Mesenchymal stem cell (in vitro differentiated cells and primary cell): ENCODE data around the gene PARP14. TPM values are rescaled to one million over a fixed set of nuclear protein-coding genes. Genes with fewer than 3 reads are reported as not detected.

Experiments used
- DNase-seq: peaks from one replicate; pipeline ENCODE4 v3.0.0-alpha.2; 2013
- H2AFZ ChIP-seq: one replicate; pipeline ENCODE4 v1.6.1; 2013; ENCODE audit warnings: low read depth, mild to moderate bottlenecking, control low read depth, inconsistent platforms, low read length, moderate library complexity
- H2AK5ac ChIP-seq: 2 replicates; pipeline ENCODE4 v1.6.1; 2013; ENCODE audit warnings: low read length, moderate library complexity, mild to moderate bottlenecking, inconsistent platforms; ENCODE audit not compliant: severe bottlenecking
- H2BK120ac ChIP-seq: one replicate; pipeline ENCODE4 v1.6.1; 2013; ENCODE audit warnings: low read depth, mild to moderate bottlenecking, inconsistent platforms, low read length, moderate library complexity
- H2BK12ac ChIP-seq, 2 experiments: one replicate each; pipeline ENCODE4 v1.6.1; 2013; ENCODE audit warnings: inconsistent platforms in 2 of 2, low read length in 2 of 2, mild to moderate bottlenecking in 2 of 2, moderate library complexity in 2 of 2, control low read depth in 1 of 2
- H2BK15ac ChIP-seq: one replicate; pipeline ENCODE4 v1.6.1; 2013; ENCODE audit warnings: mild to moderate bottlenecking, low read depth, inconsistent platforms; ENCODE audit not compliant: poor library complexity, severe bottlenecking
- H2BK5ac ChIP-seq: 2 replicates; pipeline ENCODE4 v1.6.1; 2013; ENCODE audit warnings: low read depth, mild to moderate bottlenecking, low read length, control low read depth, inconsistent platforms; ENCODE audit not compliant: poor library complexity, severe bottlenecking
- H3K14ac ChIP-seq, 2 experiments: one replicate each; pipeline ENCODE4 v1.6.1; 2013; ENCODE audit warnings: inconsistent platforms in 2 of 2, low read length in 2 of 2, control low read depth in 1 of 2, mild to moderate bottlenecking in 1 of 2, moderate library complexity in 1 of 2
- H3K18ac ChIP-seq, 2 experiments: one replicate each; pipeline ENCODE4 v1.6.1; 2013; ENCODE audit warnings: inconsistent platforms in 2 of 2, low read length in 2 of 2, control low read depth in 1 of 2, low read depth in 1 of 2, mild to moderate bottlenecking in 1 of 2
- H3K23ac ChIP-seq, 2 experiments: one replicate each; pipeline ENCODE4 v1.6.1; 2013; ENCODE audit warnings: inconsistent platforms in 2 of 2, low read length in 2 of 2, mild to moderate bottlenecking in 2 of 2, moderate library complexity in 2 of 2, control low read depth in 1 of 2
- H3K27ac ChIP-seq: 2 replicates; pipeline ENCODE4 v1.5.1; 2013; ENCODE audit warnings: mild to moderate bottlenecking, moderate library complexity, low read length, control low read depth, inconsistent platforms; ENCODE audit not compliant: poor library complexity, severe bottlenecking
- H3K27me3 ChIP-seq, 2 experiments: 2 replicates each; pipeline versions ENCODE4 v1.6.1 to v1.7.0; 2013; ENCODE audit warnings: low read length in 2 of 2, mild to moderate bottlenecking in 2 of 2, moderate library complexity in 2 of 2, control low read depth in 1 of 2, inconsistent platforms in 1 of 2; ENCODE audit not compliant: control insufficient read depth in 1 of 2, insufficient read depth in 1 of 2
- H3K36me3 ChIP-seq, 2 experiments: 2 replicates each; pipeline versions ENCODE4 v1.6.1 to v1.7.0; 2013; ENCODE audit warnings: low read length in 2 of 2, control low read depth in 1 of 2, inconsistent platforms in 1 of 2, low read depth in 1 of 2, mild to moderate bottlenecking in 1 of 2; ENCODE audit not compliant: insufficient read depth in 2 of 2, control insufficient read depth in 1 of 2
- H3K4ac ChIP-seq, 2 experiments: one replicate each; pipeline ENCODE4 v1.6.1; 2013; ENCODE audit warnings: inconsistent platforms in 2 of 2, low read length in 2 of 2, mild to moderate bottlenecking in 2 of 2, moderate library complexity in 2 of 2, control low read depth in 1 of 2, low read depth in 1 of 2
- H3K4me1 ChIP-seq: 2 replicates; pipeline ENCODE4 v1.6.1; 2013; ENCODE audit warnings: low read depth, low read length, control low read depth; ENCODE audit not compliant: control insufficient read depth, insufficient read depth
- H3K4me2 ChIP-seq: 2 replicates; pipeline ENCODE4 v1.6.1; 2013; ENCODE audit warnings: low read length, mild to moderate bottlenecking, inconsistent platforms; ENCODE audit not compliant: poor library complexity, severe bottlenecking
- H3K4me3 ChIP-seq, 2 experiments: 2 replicates each; pipeline versions ENCODE4 v1.5.1 to v1.7.0; 2013; ENCODE audit warnings: low read length in 2 of 2, mild to moderate bottlenecking in 2 of 2, control low read depth in 1 of 2, low read depth in 1 of 2; ENCODE audit not compliant: insufficient read depth in 1 of 2
- H3K79me1 ChIP-seq: replicated peaks from 2 replicates; pipeline ENCODE4 v1.6.1; 2013; ENCODE audit warnings: mild to moderate bottlenecking, control low read depth, low read length, inconsistent platforms; ENCODE audit not compliant: poor library complexity, severe bottlenecking
- H3K9ac ChIP-seq: 2 replicates; pipeline ENCODE4 v1.7.0; 2013; ENCODE audit warnings: mild to moderate bottlenecking, low read length, moderate library complexity
- H3K9me3 ChIP-seq: 2 replicates; pipeline ENCODE4 v1.7.0; 2013; ENCODE audit warnings: mild to moderate bottlenecking, low read length; ENCODE audit not compliant: control insufficient read depth
- H4K8ac ChIP-seq: one replicate; pipeline ENCODE4 v1.6.1; 2013; ENCODE audit warnings: inconsistent platforms, mild to moderate bottlenecking, low read length, moderate library complexity
- H4K91ac ChIP-seq: one replicate; pipeline ENCODE4 v1.6.1; 2013; ENCODE audit warnings: mild to moderate bottlenecking, low read length, inconsistent platforms
- WGBS: methylation state at CpG from one replicate; pipeline ENCODE4 v1.1.7; 2013; ENCODE audit warnings: mixed read lengths; 5-methylcytosine and 5-hydroxymethylcytosine counted together
- polyA plus RNA-seq, 2 experiments: library from polyadenylated mRNA; stranded (reverse); fragments of 200-250 nt; gene quantifications; one replicate each; pipeline ENCODE4 v1.2.3, GENCODE V29; 2013

PARP14 gene
- polyA plus RNA-seq (2013, experiment 1 of 2): 23.9 TPM
- polyA plus RNA-seq (2013, experiment 2 of 2): 22.3 TPM

- Histone ChIP-seq H2BK15ac (peak within 1 kb of the TSS; percentile 17), H3K14ac (peak within 1 kb of the TSS in 1 of 2 experiments; percentile 92), H3K4me1 (peaks cover 14% of the 10 kb centered on the region), H2BK12ac (peak within 1 kb of the TSS in 1 of 2 experiments; percentile 42), H2BK120ac (peak within 1 kb of the TSS; percentile 87), H2AK5ac (peak within 1 kb of the TSS; percentile 68), H3K4ac (peak within 1 kb of the TSS; percentile 80 to 90), H3K9me3 (no peaks in the 10 kb centered on the region), H3K79me1 (peaks cover 16% of the 10 kb centered on the region), H3K18ac (peak within 1 kb of the TSS; percentile 88 to 96), H2AFZ (peak within 1 kb of the TSS; percentile 86), H3K4me2 (peak within 1 kb of the TSS; percentile 92), H4K8ac (peak within 1 kb of the TSS; percentile 99), H2BK5ac (peak within 1 kb of the TSS; percentile 88), H3K36me3 (peaks cover 0 to 8% of the 10 kb centered on the region in 2 experiments), H3K27me3 (no peaks in the 10 kb centered on the region), H3K9ac (peak within 1 kb of the TSS; percentile 94), H4K91ac (peak within 1 kb of the TSS; percentile 88), H3K27ac (peak within 1 kb of the TSS; percentile 76), H3K4me3 (peak within 1 kb of the TSS; percentile 77 to 92), H3K23ac (peak within 1 kb of the TSS in 1 of 2 experiments; percentile 34)
- peak; percentile 90 for DNase-seq
- 2% methylated on average over 59 of the region's 63 CpGs for WGBS
These were observed at the start of gene PARP14 for GRCh38 chr3:122680475-122681283. Gene PARP14 (plus strand): TSS chr3:122680839. CDS start chr3:122680884, 45 bp downstream.

GRCh38 chr3:122635789-122636188, 44.9 kb upstream of the PARP14 start:
- Histone ChIP-seq H3K18ac (no peak overlapping the region), H3K9ac (no peak overlapping the region), H3K23ac (no peak overlapping the region), H3K79me1 (no peaks in the 10 kb centered on the region), H3K4me2 (no peak overlapping the region), H2AFZ (no peak overlapping the region), H3K27ac (no peak overlapping the region), H3K9me3 (no peaks in the 10 kb centered on the region), H2BK120ac (no peak overlapping the region), H3K36me3 (no peaks in the 10 kb centered on the region), H2AK5ac (no peak overlapping the region), H3K14ac (no peak overlapping the region), H2BK5ac (no peak overlapping the region), H3K4me1 (no peaks in the 10 kb centered on the region), H3K4me3 (no peak overlapping the region), H3K27me3 (no peaks in the 10 kb centered on the region), H2BK12ac (no peak overlapping the region), H2BK15ac (no peak overlapping the region), H4K8ac (no peak overlapping the region), H3K4ac (no peak overlapping the region), H4K91ac (no peak overlapping the region)
- WGBS: 62% methylated on average over 4 of the region's 5 CpGs
- no peak for DNase-seq

DNA sequence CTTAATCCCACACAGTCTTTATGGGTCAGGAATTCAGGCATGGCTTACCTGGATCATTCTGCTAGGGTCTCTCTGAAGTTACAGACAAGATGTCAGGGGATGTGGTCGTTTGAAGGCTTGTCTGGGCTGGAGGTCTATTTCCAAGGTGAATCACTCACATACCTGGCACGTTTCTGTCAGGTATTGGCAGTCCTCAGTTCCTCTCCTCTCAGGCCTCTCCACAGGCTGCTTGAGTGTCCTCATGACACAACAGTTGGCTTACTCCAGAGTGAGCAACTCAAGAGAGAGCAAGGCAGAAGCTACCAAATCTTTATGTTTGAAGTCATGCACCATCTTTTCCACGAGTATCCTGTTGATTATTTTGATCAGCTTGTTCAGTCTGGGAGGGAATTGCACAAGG, 43.9 kb upstream of the PARP14 start:
- Histone ChIP-seq H3K9me3 (no peaks in the 10 kb centered on the region), H3K27me3 (no peaks in the 10 kb centered on the region), H2AFZ (no peak overlapping the region), H3K4me1 (no peaks in the 10 kb centered on the region), H3K23ac (no peak overlapping the region), H3K79me1 (no peaks in the 10 kb centered on the region), H3K14ac (no peak overlapping the region), H3K9ac (no peak overlapping the region), H3K18ac (no peak overlapping the region), H4K8ac (no peak overlapping the region), H2AK5ac (no peak overlapping the region), H4K91ac (no peak overlapping the region), H3K36me3 (no peaks in the 10 kb centered on the region), H3K27ac (no peak overlapping the region), H2BK12ac (no peak overlapping the region), H3K4me3 (no peak overlapping the region), H2BK120ac (no peak overlapping the region), H3K4ac (no peak overlapping the region), H3K4me2 (no peak overlapping the region), H2BK5ac (no peak overlapping the region), H2BK15ac (no peak overlapping the region)
- DNase-seq: no peak
- 44% methylated on average over 3 of the region's 3 CpGs for WGBS

DNA sequence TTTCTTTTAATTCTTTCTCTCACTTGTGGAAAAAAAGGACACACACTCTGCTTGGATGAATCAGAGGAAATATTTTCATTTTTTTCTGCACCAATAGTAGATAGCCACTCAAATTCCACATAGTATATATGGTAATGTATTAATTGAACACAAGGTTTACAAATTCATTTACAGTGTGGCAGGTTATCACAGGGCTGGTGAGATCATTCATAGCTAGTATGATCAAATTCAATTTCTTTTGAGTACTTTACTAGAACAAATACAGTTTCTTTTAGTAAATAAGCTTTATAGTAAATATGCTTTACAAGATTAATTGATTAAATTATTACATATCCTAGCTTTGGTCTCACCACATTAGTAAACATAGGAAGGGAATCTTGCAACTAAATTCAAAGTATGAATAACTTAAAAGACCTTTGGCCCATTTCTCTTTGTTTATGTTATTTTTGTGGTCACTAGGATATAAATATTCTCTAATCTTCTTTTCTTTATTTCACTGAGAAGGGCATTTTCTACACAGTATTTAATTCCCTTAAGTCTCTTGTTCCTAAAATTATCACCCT, 40.1 kb upstream of the PARP14 start:
- Histone ChIP-seq H4K8ac (no peak overlapping the region), H2AK5ac (no peak overlapping the region), H3K27ac (no peak overlapping the region), H2AFZ (no peak overlapping the region), H3K4me2 (no peak overlapping the region), H3K79me1 (no peaks in the 10 kb centered on the region), H3K14ac (no peak overlapping the region), H3K23ac (no peak overlapping the region), H3K4me3 (no peak overlapping the region), H3K9ac (no peak overlapping the region), H2BK5ac (no peak overlapping the region), H3K4me1 (no peaks in the 10 kb centered on the region), H3K27me3 (no peaks in the 10 kb centered on the region), H4K91ac (no peak overlapping the region), H3K9me3 (no peaks in the 10 kb centered on the region), H2BK120ac (no peak overlapping the region), H3K18ac (no peak overlapping the region), H3K36me3 (no peaks in the 10 kb centered on the region), H2BK15ac (no peak overlapping the region), H3K4ac (no peak overlapping the region), H2BK12ac (no peak overlapping the region)
- no peak for DNase-seq
